Measurements from ENCODE around the gene PAFAH2. TPM values are rescaled to one million over a fixed set of nuclear protein-coding genes. Genes with fewer than 3 reads are reported as not detected.

The PAFAH2 gene
- total RNA-seq, 1 donor from 2014 or later = 13.4 TPM

- TF ChIP-seq CTCF (IDR thresholded peaks at IDR 0.05; ENCODE audit: unreplicated experiment) = no peak
- Mint-ChIP-seq H3K27me3 (ENCODE audit: unreplicated experiment) (peaks cover 25% of the 10 kb centered on the region), H3K4me1 (ENCODE audit: unreplicated experiment) (peaks cover 6% of the 10 kb centered on the region), H3K27ac (ENCODE audit: unreplicated experiment) (no peak overlapping the region), H3K9me3 (ENCODE audit: unreplicated experiment) (no peaks in the 10 kb centered on the region), H3K36me3 (ENCODE audit: low read depth, unreplicated experiment) (no peaks in the 10 kb centered on the region), H3K4me3 (ENCODE audit: unreplicated experiment) (peak overlapping the region; percentile 8)
- no peak for DNase-seq (ENCODE audit: low spot score)
Measured at GRCh38 chr1:26044971-26045721, 47.3 kb upstream of the PAFAH2 start.

GRCh38 chr1:26044414-26044813 is 46.6 kb upstream of the PAFAH2 start:
- peaks cover 6% of the 10 kb centered on the region for H3K4me1 Mint-ChIP-seq (ENCODE audit: unreplicated experiment)
- no peak for DNase-seq (ENCODE audit: low spot score)
- no peak overlapping the region for H3K4me3 Mint-ChIP-seq (ENCODE audit: unreplicated experiment)
- H3K9me3 Mint-ChIP-seq (ENCODE audit: unreplicated experiment) = no peaks in the 10 kb centered on the region
- no peak overlapping the region for H3K27ac Mint-ChIP-seq (ENCODE audit: unreplicated experiment)
- H3K36me3 Mint-ChIP-seq (ENCODE audit: low read depth, unreplicated experiment) = no peaks in the 10 kb centered on the region
- peaks cover 25% of the 10 kb centered on the region for H3K27me3 Mint-ChIP-seq (ENCODE audit: unreplicated experiment)
- no peak for TF ChIP-seq CTCF (IDR thresholded peaks at IDR 0.05; ENCODE audit: unreplicated experiment)

GRCh38 chr1:26043765-26044164 is 45.9 kb upstream of the PAFAH2 start:
- Mint-ChIP-seq H3K4me1 (ENCODE audit: unreplicated experiment) (peaks cover 6% of the 10 kb centered on the region), H3K4me3 (ENCODE audit: unreplicated experiment) (no peak overlapping the region), H3K9me3 (ENCODE audit: unreplicated experiment) (no peaks in the 10 kb centered on the region), H3K27me3 (ENCODE audit: unreplicated experiment) (peaks cover 26% of the 10 kb centered on the region), H3K36me3 (ENCODE audit: low read depth, unreplicated experiment) (no peaks in the 10 kb centered on the region), H3K27ac (ENCODE audit: unreplicated experiment) (no peak overlapping the region)
- no peak for TF ChIP-seq CTCF (IDR thresholded peaks at IDR 0.05; ENCODE audit: unreplicated experiment)
- no peak for DNase-seq (ENCODE audit: low spot score)

GRCh38 chr1:26041978-26042377 is 44.1 kb upstream of the PAFAH2 start:
- Mint-ChIP-seq H3K9me3 (ENCODE audit: unreplicated experiment) (no peaks in the 10 kb centered on the region), H3K4me3 (ENCODE audit: unreplicated experiment) (no peak overlapping the region), H3K27ac (ENCODE audit: unreplicated experiment) (no peak overlapping the region), H3K4me1 (ENCODE audit: unreplicated experiment) (peaks cover 6% of the 10 kb centered on the region), H3K36me3 (ENCODE audit: low read depth, unreplicated experiment) (no peaks in the 10 kb centered on the region), H3K27me3 (ENCODE audit: unreplicated experiment) (peaks cover 20% of the 10 kb centered on the region)
- TF ChIP-seq CTCF (IDR thresholded peaks at IDR 0.05; ENCODE audit: unreplicated experiment) = no peak
- no peak for DNase-seq (ENCODE audit: low spot score)

- Mint-ChIP-seq H3K4me1 (ENCODE audit: unreplicated experiment) (peaks cover 6% of the 10 kb centered on the region), H3K4me3 (ENCODE audit: unreplicated experiment) (no peak overlapping the region), H3K27ac (ENCODE audit: unreplicated experiment) (no peak overlapping the region), H3K27me3 (ENCODE audit: unreplicated experiment) (peaks cover 20% of the 10 kb centered on the region), H3K36me3 (ENCODE audit: low read depth, unreplicated experiment) (no peaks in the 10 kb centered on the region), H3K9me3 (ENCODE audit: unreplicated experiment) (no peaks in the 10 kb centered on the region)
- TF ChIP-seq CTCF (IDR thresholded peaks at IDR 0.05; ENCODE audit: unreplicated experiment) = no peak
- DNase-seq (ENCODE audit: low spot score) = no peak
Measured at GRCh38 chr1:26041401-26041800, 43.5 kb upstream of the PAFAH2 start.

Measured in endothelial cell (in vitro differentiated cells).